Smooth muscle cell (in vitro differentiated cells): ENCODE data around the gene BCL2L12. TPM values are rescaled to one million over a fixed set of nuclear protein-coding genes. Genes with fewer than 3 reads are reported as not detected.

Source experiments
- DNase-seq: peaks from one replicate; lab custom pipeline; 2025; ENCODE audit not compliant: unreplicated experiment; lab: John Stamatoyannopoulos, UW
- H2AFZ ChIP-seq: fragments of 200-600 bp; sonication (generic); 2 replicates; pipeline ENCODE4 v1.6.0; 2016; ENCODE audit warnings: antibody characterized with exemption, low read depth, mild to moderate bottlenecking
- H3F3A ChIP-seq: fragments of 200-600 bp; sonication (generic); 2 replicates; pipeline ENCODE4 v1.6.0; 2017; ENCODE audit warnings: antibody characterized with exemption, low read depth
- H3K27ac ChIP-seq: fragments of 200-600 bp; sonication (generic); 2 replicates; pipeline ENCODE4 v1.5.1; 2016; ENCODE audit warnings: low read depth, mild to moderate bottlenecking
- H3K27me3 ChIP-seq: fragments of 200-600 bp; sonication (generic); 2 replicates; pipeline ENCODE4 v1.6.1; 2016; ENCODE audit warnings: low read depth, mild to moderate bottlenecking
- H3K36me3 ChIP-seq: fragments of 200-600 bp; sonication (generic); 2 replicates; pipeline ENCODE4 v1.5.1; 2016; ENCODE audit warnings: low read depth
- H3K4me1 ChIP-seq: fragments of 200-600 bp; sonication (generic); 2 replicates; pipeline ENCODE4 v1.5.1; 2016; ENCODE audit warnings: low read depth
- H3K4me2 ChIP-seq: fragments of 200-600 bp; sonication (generic); 2 replicates; pipeline ENCODE4 v1.6.0; 2016; ENCODE audit warnings: mild to moderate bottlenecking
- H3K4me3 ChIP-seq: fragments of 200-600 bp; sonication (generic); 2 replicates; pipeline ENCODE4 v1.5.1; 2016; ENCODE audit warnings: mild to moderate bottlenecking
- H3K79me2 ChIP-seq: fragments of 200-600 bp; sonication (generic); 2 replicates; pipeline ENCODE4 v1.6.0; 2016; ENCODE audit warnings: low read depth, mild to moderate bottlenecking
- H3K9ac ChIP-seq: fragments of 200-600 bp; sonication (generic); 2 replicates; pipeline ENCODE4 v1.6.0; 2016; ENCODE audit warnings: low read depth
- H3K9me3 ChIP-seq: fragments of 200-600 bp; sonication (generic); replicated peaks from 2 replicates; pipeline ENCODE4 v1.5.1; 2016; ENCODE audit warnings: low read depth
- H4K20me1 ChIP-seq: fragments of 200-600 bp; sonication (generic); 2 replicates; pipeline ENCODE4 v1.6.0; 2016; ENCODE audit warnings: low read depth
- CTCF ChIP-seq: fragments of 200-600 bp; sonication (generic); IDR thresholded peaks from 2 replicates; pipeline ENCODE4 v1.5.1; 2017; ENCODE audit warnings: borderline replicate concordance, mild to moderate bottlenecking, antibody characterized with exemption; ENCODE audit not compliant: insufficient read depth, poor library complexity, severe bottlenecking
- WGBS: methylation state at CpG from one replicate; pipeline ENCODE4 v1.1.7; 2016; ENCODE audit warnings: low lambda C conversion rate; 5-methylcytosine and 5-hydroxymethylcytosine counted together
- polyA plus RNA-seq: library from polyadenylated mRNA; unstranded; fragments of >200 nt; fragmentation: Nextera tagmentation; extraction: Ambion mirVana; gene quantifications from 2 replicates; pipeline ENCODE4 v1.2.1, GENCODE V29; 2016
- total RNA-seq: library from RNA; depleted of rRNA; stranded (reverse); fragments of >200 nt; gene quantifications from 2 replicates; pipeline ENCODE4 v1.2.3, GENCODE V29; 2014

Gene BCL2L12
- total and polyA plus RNA-seq, 2 experiments from 2014 or later = 10.8 to 34.0 TPM

- Histone ChIP-seq H3K4me3 (no peak overlapping the region), H2AFZ (no peak overlapping the region), H3K9ac (no peak overlapping the region), H3F3A (no peaks in the 10 kb centered on the region), H3K36me3 (no peaks in the 10 kb centered on the region), H4K20me1 (no peaks in the 10 kb centered on the region), H3K27me3 (no peaks in the 10 kb centered on the region), H3K9me3 (no peaks in the 10 kb centered on the region), H3K4me1 (no peaks in the 10 kb centered on the region), H3K27ac (no peak overlapping the region), H3K79me2 (no peaks in the 10 kb centered on the region), H3K4me2 (no peak overlapping the region)
- WGBS = 82% methylated on average over 20 of the region's 20 CpGs
- DNase-seq = no peak
- no peak for TF ChIP-seq CTCF
Measured at GRCh38 chr19:49710372-49710951, 44.7 kb downstream of the BCL2L12 start.

- DNase-seq = no peak
- Histone ChIP-seq H3K4me2 (no peak overlapping the region), H3K4me3 (no peak overlapping the region)
Measured at GRCh38 chr19:49712397-49712859, 46.7 kb downstream of the BCL2L12 start.

GRCh38 chr19:49713236-49713845 lies 47.6 kb downstream of the BCL2L12 start:
- Histone ChIP-seq H3K27ac (no peak overlapping the region), H3K79me2 (no peaks in the 10 kb centered on the region), H3K36me3 (no peaks in the 10 kb centered on the region), H3K9ac (no peak overlapping the region), H3K4me1 (no peaks in the 10 kb centered on the region), H4K20me1 (no peaks in the 10 kb centered on the region), H2AFZ (no peak overlapping the region), H3F3A (no peaks in the 10 kb centered on the region), H3K4me2 (no peak overlapping the region), H3K27me3 (no peaks in the 10 kb centered on the region), H3K4me3 (no peak overlapping the region), H3K9me3 (no peaks in the 10 kb centered on the region)
- no peak for TF ChIP-seq CTCF
- no peak for DNase-seq
- WGBS = 74% methylated on average over 6 of the region's 8 CpGs

More at GRCh38 chr19:49712397-49712859, 46.7 kb downstream of the BCL2L12 start:
- Histone ChIP-seq H3K27ac (no peak overlapping the region), H3K9ac (no peak overlapping the region), H3K36me3 (no peaks in the 10 kb centered on the region), H3F3A (no peaks in the 10 kb centered on the region), H2AFZ (no peak overlapping the region), H3K79me2 (no peaks in the 10 kb centered on the region), H4K20me1 (no peaks in the 10 kb centered on the region), H3K9me3 (no peaks in the 10 kb centered on the region), H3K27me3 (no peaks in the 10 kb centered on the region), H3K4me1 (no peaks in the 10 kb centered on the region)
- 53% methylated on average over 16 of the region's 20 CpGs for WGBS
- TF ChIP-seq CTCF = no peak

GRCh38 chr19:49716154-49716553 lies 50.4 kb downstream of the BCL2L12 start:
- no peak overlapping the region for H3K4me2 ChIP-seq
- H4K20me1 ChIP-seq = no peaks in the 10 kb centered on the region
- H3K79me2 ChIP-seq = no peaks in the 10 kb centered on the region
- no peak overlapping the region for H3K4me3 ChIP-seq
- no peaks in the 10 kb centered on the region for H3K27me3 ChIP-seq
- H3F3A ChIP-seq = no peaks in the 10 kb centered on the region
- TF ChIP-seq CTCF = no peak
- no peaks in the 10 kb centered on the region for H3K9me3 ChIP-seq
- no peaks in the 10 kb centered on the region for H3K4me1 ChIP-seq
- H2AFZ ChIP-seq = no peak overlapping the region
- H3K36me3 ChIP-seq = no peaks in the 10 kb centered on the region
- no peak overlapping the region for H3K27ac ChIP-seq
- H3K9ac ChIP-seq = no peak overlapping the region
- WGBS = 89% methylated on average over 3 of the region's 3 CpGs
- DNase-seq = no peak
